Measurements from ENCODE around the gene ZNHIT6.

The ZNHIT6 gene

DNA sequence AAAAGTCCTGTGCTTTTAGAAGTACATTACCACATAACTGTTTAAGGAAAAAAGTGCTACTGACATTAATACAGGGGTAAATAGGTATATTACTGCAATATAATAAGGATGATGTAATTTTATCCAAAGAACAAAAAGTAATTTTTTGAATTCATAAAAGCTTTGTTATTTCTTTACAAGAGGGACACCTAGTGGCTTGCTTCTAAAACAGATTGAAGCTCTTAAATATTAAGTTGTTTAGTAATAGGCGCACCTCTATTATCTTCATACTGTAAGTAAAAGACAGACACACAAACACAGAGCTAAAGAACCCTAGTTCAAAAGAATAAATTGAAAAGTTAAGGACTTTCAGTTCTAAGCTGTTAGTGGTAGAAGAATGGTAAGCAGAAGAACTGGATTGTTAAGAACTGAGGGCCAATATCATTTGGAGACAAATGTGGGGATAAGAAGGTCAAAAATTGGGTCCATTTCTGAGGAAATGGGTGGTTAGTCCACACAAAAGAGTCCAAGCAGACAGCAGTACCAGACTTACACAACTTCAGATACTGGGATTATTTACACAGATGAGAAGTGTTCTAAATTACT is 15.4 kb downstream of the ZNHIT6 start:
- Mint-ChIP-seq H3K36me3 (peaks cover 33 to 55% of the 10 kb centered on the region in 2 donors), H3K4me1 (peaks cover 10 to 23% of the 10 kb centered on the region in 2 donors), H3K27ac (no peak overlapping the region), H3K4me3 (no peak overlapping the region), H3K9me3 (no peaks in the 10 kb centered on the region), H3K27me3 (no peaks in the 10 kb centered on the region)
- DNase-seq (no peak), ATAC-seq (replicated peaks) (no peak)

DNA sequence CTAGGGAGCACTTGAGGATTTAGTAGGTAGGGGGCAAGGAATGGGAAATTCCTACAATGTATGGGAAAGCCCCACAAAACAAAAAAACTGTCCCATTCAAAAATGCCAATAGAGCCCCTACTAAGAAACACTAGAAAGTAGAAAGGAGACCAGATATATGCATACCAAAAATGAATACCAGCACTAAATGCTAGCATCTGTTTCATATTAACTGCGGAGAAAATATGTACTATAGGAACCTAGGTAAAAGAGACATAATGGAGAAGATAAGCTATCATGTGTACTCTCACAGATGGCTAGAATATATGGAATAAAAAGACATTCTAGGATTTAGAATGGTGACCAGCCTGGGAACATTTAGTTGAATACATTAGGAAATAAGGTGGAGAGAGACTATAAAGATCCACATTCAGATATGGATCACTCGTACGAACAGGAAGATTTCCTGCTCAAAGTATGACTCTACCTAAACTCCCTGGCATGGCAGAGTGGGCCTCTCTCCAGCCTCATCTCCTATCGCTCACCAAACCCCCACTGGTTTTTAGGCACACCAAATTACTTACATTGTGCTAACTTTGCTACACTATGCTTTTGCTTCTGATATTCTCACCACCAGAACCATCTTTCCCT is 18.3 kb downstream of the ZNHIT6 start:
- H3K27ac Mint-ChIP-seq: peak overlapping the region; percentile 73

DNA sequence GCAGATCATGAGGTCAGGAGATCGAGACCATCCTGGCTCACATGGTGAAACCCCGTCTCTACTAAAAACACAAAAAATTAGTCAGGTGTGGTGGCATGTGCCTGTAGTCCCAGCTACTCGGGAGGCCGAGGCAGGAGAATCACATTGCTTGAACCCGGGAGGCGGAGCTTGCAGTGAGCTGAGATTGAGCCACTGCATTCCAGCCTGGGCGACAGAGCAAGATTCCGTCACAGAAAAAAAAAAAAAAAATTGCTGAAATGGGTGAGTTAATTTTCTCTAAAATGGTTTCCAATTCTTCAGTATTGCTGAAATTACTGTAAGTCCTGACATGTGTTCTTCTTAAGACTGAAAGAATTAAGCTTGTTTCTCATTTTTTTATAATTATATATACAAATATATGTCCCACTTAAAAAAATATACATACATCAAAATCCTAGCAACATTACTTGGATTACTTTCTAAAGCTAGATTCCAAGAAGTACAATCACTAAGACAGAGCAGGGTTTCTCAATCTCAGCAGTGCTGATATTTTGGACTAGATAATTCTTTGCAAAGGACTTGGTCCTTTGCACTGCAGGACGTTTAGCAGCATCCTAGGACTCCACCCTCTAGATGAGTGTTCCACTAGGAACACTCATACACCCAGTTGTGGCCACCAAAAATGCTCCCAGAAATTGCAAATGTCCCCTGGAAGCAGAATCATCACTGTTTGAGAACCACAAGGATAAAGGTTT is 24.8 kb downstream of the ZNHIT6 start:
- peaks cover 0 to 6% of the 10 kb centered on the region in 2 donors for H3K4me1 Mint-ChIP-seq
- ATAC-seq (replicated peaks) (no peak), DNase-seq (no peak)

More for the DNA sequence above, 18.3 kb downstream of the ZNHIT6 start:
- peaks cover 0 to 2% of the 10 kb centered on the region in 2 donors for H3K9me3 Mint-ChIP-seq
- no peak for ATAC-seq (replicated peaks)
- no peak overlapping the region for H3K4me3 Mint-ChIP-seq
- no peak for DNase-seq
- peaks cover 24 to 49% of the 10 kb centered on the region in 2 donors for H3K36me3 Mint-ChIP-seq
- H3K27me3 Mint-ChIP-seq: no peaks in the 10 kb centered on the region
- H3K4me1 Mint-ChIP-seq: peaks cover 10 to 23% of the 10 kb centered on the region in 2 donors

DNA sequence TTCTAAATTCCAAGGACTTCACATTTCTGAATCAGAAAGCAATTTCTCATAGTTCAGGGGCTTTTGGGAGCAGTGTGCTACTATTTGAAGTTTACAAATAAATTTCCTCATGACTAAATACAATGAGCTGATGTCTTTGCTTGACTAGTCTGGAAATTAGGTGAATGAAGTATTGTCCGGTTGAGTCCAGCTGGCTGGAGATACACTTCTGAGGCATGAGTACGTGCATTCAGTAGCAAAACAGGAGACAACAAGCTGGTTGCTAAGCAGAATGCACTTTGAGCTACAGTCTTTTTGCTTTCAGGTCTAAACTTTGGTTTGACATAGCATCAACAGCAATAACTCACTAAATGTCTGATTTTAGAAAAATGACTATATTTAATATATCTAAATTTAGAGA is 27.1 kb downstream of the ZNHIT6 start:
- Mint-ChIP-seq H3K4me1 (peaks cover 0 to 6% of the 10 kb centered on the region in 2 donors), H3K27ac (no peak overlapping the region), H3K27me3 (no peaks in the 10 kb centered on the region), H3K36me3 (peaks cover 15 to 21% of the 10 kb centered on the region in 2 donors), H3K4me3 (no peak overlapping the region), H3K9me3 (no peaks in the 10 kb centered on the region)
- no peak for ATAC-seq (replicated peaks)
- no peak for DNase-seq

More for the DNA sequence above, 24.8 kb downstream of the ZNHIT6 start:
- Mint-ChIP-seq H3K36me3 (peaks cover 20 to 23% of the 10 kb centered on the region in 2 donors), H3K27ac (no peak overlapping the region), H3K9me3 (peaks cover 0 to 2% of the 10 kb centered on the region in 2 donors), H3K4me3 (no peak overlapping the region), H3K27me3 (no peaks in the 10 kb centered on the region)

DNA sequence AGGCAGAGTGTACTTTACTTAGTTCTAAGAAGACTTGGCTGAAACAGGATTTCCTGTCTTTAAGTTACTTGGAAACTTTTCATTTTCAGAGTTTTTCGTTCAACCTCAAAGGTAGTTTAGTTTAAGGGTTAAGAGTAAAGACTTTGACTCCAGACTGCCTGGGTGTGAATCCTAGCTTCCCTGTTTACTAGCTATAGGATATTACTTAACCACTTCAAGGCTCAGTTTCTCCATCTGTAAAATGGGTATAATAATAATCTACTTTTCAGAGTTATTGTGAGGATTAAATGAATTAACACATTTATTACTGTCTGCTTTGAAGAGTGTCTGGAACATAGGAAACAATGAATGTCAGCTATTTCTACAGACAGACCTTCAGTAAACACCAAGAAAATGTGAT is 30.0 kb downstream of the ZNHIT6 start:
- Mint-ChIP-seq H3K36me3 (peaks cover 14 to 28% of the 10 kb centered on the region in 2 donors), H3K27me3 (no peaks in the 10 kb centered on the region), H3K27ac (no peak overlapping the region), H3K9me3 (no peaks in the 10 kb centered on the region), H3K4me1 (no peaks in the 10 kb centered on the region), H3K4me3 (no peak overlapping the region)
- ATAC-seq (replicated peaks) (no peak), DNase-seq (no peak)

DNA sequence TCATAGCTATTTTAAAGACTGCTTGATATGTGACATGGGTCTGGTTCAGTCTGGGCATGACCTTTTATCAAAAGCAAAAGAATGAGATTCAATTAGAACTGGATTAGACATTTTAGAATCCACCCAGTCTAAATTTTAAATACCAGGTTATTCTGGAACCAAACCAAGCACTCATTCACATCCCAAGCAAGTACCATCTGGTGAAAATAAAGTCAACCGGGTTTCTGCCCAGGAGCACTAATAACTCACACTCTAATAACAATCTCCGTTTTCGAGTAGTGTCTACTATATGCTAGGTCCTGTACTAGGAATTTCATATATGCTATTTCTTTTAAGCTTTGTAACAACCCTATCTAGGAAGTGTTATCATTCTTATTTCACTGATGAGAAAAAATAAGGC is 30.6 kb downstream of the ZNHIT6 start:
- Mint-ChIP-seq H3K9me3 (no peaks in the 10 kb centered on the region), H3K27me3 (no peaks in the 10 kb centered on the region), H3K27ac (no peak overlapping the region), H3K36me3 (peaks cover 17 to 28% of the 10 kb centered on the region in 2 donors), H3K4me1 (no peaks in the 10 kb centered on the region), H3K4me3 (no peak overlapping the region)
- no peak for ATAC-seq (replicated peaks)
- DNase-seq: no peak

DNA sequence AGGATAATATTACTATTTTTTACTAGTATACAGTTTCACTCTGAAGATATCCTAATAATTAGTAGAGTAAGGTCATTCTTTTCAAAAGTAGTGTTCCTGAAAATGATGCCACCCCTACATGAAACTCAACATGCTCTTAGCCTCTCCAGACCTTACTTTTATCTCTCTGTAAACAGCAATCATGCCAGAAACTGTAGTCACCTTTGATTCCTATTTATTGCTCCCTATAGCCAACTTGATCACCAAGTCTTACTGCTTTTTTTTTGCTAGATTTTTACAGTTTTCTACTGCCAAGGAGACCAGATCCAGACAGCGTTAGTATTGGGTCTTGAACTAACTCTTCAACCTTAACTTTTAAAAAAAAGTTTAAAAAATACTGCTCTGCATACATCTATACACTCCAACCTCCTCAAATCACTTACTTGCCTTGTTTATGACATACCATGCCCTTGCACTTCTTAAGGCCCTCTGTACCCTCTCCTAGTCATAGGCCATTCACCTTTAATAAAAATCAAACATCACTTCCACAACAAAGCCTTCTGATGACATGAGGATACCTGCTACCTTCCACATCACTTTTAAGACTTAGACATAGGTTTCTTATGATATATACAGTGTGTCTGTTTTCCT is 36.1 kb downstream of the ZNHIT6 start:
- DNase-seq (no peak), ATAC-seq (replicated peaks) (no peak)
- Mint-ChIP-seq H3K27me3 (no peaks in the 10 kb centered on the region), H3K36me3 (peaks cover 29 to 52% of the 10 kb centered on the region in 2 donors), H3K9me3 (no peaks in the 10 kb centered on the region), H3K4me3 (no peak overlapping the region), H3K4me1 (peaks cover 0 to 2% of the 10 kb centered on the region in 2 donors), H3K27ac (no peak overlapping the region)

DNA sequence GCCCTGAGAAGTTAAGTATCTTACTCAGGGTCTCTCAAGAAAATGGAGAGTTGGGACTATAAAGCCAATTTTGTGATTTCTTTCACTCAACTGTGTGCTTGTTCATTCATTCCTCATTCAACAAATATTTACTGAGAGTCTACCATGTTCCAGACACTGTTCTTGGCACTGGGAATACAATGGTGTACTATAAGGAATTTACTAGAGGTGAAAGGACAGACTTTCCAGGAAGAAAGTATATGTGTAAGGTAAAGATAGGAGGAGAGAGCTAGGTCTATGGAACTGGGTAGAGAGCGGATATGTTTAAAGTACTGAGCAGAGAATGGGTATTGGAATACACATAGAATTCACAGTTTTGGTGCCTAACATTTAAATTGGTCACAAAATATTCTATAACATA is 42.3 kb downstream of the ZNHIT6 start:
- no peak overlapping the region for H3K27ac Mint-ChIP-seq

DNA sequence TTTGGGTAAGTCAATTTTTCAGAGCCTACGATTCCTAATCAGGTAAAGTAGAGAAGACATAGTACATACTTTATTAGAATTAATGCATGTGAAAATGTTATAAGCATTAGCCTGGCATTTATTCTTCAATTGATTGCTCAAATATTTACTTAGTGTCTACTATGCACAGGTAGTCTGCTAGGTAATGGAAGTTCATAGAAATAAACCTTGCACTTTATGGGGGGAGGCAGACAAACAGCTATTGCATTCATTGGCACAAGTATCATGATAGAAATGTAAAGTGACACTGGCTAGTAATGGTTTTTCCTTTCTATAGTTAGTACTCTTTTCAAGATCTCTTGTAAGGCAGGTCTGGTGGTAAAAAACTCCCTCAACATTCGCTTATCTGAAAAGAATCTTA is 44.9 kb downstream of the ZNHIT6 start:
- Mint-ChIP-seq H3K4me3 (no peak overlapping the region), H3K9me3 (no peaks in the 10 kb centered on the region), H3K27ac (no peak overlapping the region), H3K4me1 (peaks cover 2 to 16% of the 10 kb centered on the region in 2 donors), H3K36me3 (peaks cover 16 to 30% of the 10 kb centered on the region in 2 donors), H3K27me3 (no peaks in the 10 kb centered on the region)
- DNase-seq: no peak
- no peak for ATAC-seq (replicated peaks)

More for the DNA sequence above, 42.3 kb downstream of the ZNHIT6 start:
- Mint-ChIP-seq H3K27me3 (no peaks in the 10 kb centered on the region), H3K9me3 (no peaks in the 10 kb centered on the region), H3K4me1 (peaks cover 4 to 16% of the 10 kb centered on the region in 2 donors), H3K36me3 (peaks cover 32 to 50% of the 10 kb centered on the region in 2 donors), H3K4me3 (no peak overlapping the region)
- ATAC-seq (replicated peaks): no peak
- DNase-seq: no peak

DNA sequence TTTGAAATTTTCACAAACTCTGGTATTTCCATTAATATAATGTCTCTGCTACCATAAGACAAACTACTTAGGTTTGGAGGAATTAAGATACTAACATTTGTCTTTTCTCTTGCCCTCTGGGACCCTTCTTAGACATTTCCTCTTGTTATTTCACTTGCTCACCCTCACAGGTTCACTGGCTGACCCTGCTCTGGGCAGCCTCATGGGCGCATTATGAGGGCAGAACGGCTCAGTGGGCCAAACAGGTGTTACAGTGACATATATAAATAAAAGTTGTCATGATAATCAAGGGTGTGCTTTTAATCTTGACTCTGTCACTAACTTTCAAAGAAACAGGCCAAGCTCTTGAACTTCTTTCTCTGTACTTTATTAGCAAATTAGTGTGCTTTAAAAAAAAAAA is 46.5 kb downstream of the ZNHIT6 start:
- DNase-seq (no peak), ATAC-seq (replicated peaks) (peak; percentile 47 to 56)
- H3K36me3 Mint-ChIP-seq: peaks cover 16 to 28% of the 10 kb centered on the region in 2 donors
- peak overlapping the region; percentile 71 for H3K27ac Mint-ChIP-seq
- peak overlapping the region in 1 of 2 donors; percentile 37 for H3K4me3 Mint-ChIP-seq
- H3K4me1 Mint-ChIP-seq: peaks cover 2 to 16% of the 10 kb centered on the region in 2 donors
- no peaks in the 10 kb centered on the region for H3K9me3 Mint-ChIP-seq
- no peaks in the 10 kb centered on the region for H3K27me3 Mint-ChIP-seq

DNA sequence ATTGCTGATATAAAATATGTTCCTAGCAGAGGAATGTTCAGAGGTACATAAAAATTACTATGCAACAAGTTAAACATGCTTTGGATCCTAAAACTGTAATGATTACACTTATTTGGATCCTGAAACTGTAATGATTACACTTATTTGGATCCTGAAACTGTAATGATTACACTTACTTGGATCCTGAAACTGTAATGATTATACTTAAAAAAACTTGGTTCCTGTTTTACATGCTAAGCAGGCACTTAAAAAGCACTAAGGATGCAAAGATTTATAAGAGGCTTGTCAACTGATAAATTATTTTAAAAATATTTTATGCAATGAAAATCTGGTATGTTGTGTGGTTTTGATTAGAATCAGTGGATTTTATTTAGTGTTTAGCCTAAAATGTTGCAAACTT is 47.7 kb downstream of the ZNHIT6 start:
- H3K36me3 Mint-ChIP-seq: peaks cover 14 to 30% of the 10 kb centered on the region in 2 donors
- H3K4me1 Mint-ChIP-seq: peaks cover 2 to 16% of the 10 kb centered on the region in 2 donors
- H3K27me3 Mint-ChIP-seq: no peaks in the 10 kb centered on the region

DNA sequence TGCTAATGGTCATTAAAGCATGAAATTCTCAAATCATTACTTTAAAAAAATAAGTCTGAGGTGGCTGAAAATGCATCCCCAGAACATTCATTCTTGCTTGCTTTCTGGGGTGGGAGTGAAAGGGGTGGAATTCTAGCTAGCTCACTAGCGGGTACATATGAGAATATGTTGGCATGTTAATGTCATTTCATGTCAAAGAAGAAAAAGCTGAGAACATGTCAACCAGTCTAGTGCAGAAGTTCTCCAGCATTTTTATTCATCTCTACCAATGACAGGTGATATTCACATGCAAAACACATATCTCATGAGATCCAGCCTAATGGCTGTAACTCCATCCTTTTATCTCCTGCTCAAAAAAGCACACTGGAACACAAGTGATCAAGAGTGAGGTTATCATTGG is 49.1 kb downstream of the ZNHIT6 start:
- Mint-ChIP-seq H3K36me3 (peaks cover 14 to 30% of the 10 kb centered on the region in 2 donors), H3K4me3 (no peak overlapping the region), H3K27me3 (no peaks in the 10 kb centered on the region), H3K9me3 (no peaks in the 10 kb centered on the region), H3K4me1 (peaks cover 2 to 12% of the 10 kb centered on the region in 2 donors), H3K27ac (no peak overlapping the region)
- ATAC-seq (replicated peaks) (no peak), DNase-seq (no peak)

More for the DNA sequence above, 47.7 kb downstream of the ZNHIT6 start:
- Mint-ChIP-seq H3K4me3 (no peak overlapping the region), H3K9me3 (no peaks in the 10 kb centered on the region), H3K27ac (no peak overlapping the region)
- ATAC-seq (replicated peaks) (peak in 1 of 2 donors; percentile 21), DNase-seq (no peak)

DNA sequence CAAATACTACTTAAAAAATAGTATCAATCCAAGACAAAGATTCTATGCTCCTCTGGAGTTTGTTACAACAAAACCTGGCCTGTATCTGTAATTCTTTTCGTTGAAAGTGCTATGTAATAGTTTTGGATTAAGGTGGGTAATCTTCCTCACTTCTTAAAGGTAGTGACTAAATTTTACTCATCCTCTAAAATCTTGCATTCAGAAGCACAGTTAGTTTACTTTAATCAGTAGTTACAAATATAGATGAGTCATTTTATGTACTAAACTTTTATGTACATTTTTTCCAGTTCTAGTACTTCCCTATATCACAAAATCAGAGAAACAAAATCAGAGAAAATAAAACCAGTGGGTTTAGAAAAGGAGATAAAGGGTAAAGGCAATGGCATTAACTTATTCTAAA is 51.3 kb downstream of the ZNHIT6 start:
- DNase-seq (no peak), ATAC-seq (replicated peaks) (no peak)
- Mint-ChIP-seq H3K27me3 (no peaks in the 10 kb centered on the region), H3K4me3 (no peak overlapping the region), H3K27ac (no peak overlapping the region), H3K4me1 (peaks cover 0 to 5% of the 10 kb centered on the region in 2 donors), H3K36me3 (peaks cover 23 to 41% of the 10 kb centered on the region in 2 donors), H3K9me3 (no peaks in the 10 kb centered on the region)

DNA sequence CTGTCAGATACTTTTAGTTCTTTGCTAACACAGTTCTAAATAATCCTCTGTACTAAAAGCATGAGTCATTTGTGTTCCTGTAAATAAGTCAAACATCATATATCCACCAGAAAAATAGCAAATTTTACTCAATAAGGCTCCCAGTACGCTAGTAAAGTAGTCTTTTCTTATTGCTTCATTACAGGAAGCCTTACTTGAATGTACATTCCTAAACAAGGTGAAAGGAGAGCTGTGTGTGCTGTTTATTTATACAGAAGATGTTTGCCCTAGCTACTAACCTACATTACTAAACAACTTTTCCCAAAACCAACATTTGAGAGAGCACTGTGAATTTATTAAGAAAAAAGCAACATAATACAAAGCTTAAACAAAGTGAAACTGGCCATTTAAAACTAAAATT is 52.0 kb downstream of the ZNHIT6 start:
- no peak overlapping the region for H3K4me3 Mint-ChIP-seq
- ATAC-seq (replicated peaks) (no peak), DNase-seq (no peak)
- H3K9me3 Mint-ChIP-seq: no peaks in the 10 kb centered on the region
- peaks cover 23 to 40% of the 10 kb centered on the region in 2 donors for H3K36me3 Mint-ChIP-seq
- no peaks in the 10 kb centered on the region for H3K4me1 Mint-ChIP-seq
- no peaks in the 10 kb centered on the region for H3K27me3 Mint-ChIP-seq
- no peak overlapping the region for H3K27ac Mint-ChIP-seq
